GM18870 (cell line): ENCODE results near the gene FLVCR2.

Source experiments
- ATAC-seq: cut with Tn5 transposase; IDR thresholded peaks from one replicate; pipeline ENCODE4 v1.9.1; 2021; ENCODE audit warnings: moderate library complexity; ENCODE audit not compliant: unreplicated experiment

The FLVCR2 gene

GRCh38 chr14:75626863-75627262 lies 48.4 kb downstream of the FLVCR2 start:
- no peak for ATAC-seq

DNA sequence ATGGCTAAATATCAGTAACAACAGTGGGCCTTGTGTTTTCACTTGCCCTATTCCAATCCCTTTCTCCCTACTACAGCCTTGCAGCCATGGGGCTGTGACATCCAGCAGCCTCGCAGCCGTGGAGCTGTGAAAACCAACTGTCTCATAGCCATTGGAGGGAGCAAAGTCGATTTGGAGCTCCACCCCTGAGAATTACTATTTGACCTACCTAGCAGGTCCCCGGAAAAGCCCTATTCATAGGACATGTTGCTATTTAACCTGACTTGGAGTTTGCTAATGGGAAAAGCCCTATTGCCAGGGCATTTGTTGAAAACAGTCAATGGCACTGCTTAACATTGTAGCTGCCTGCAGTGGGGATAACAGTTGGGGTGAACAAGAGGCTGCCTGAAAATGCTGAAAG lies 49.0 kb downstream of the FLVCR2 start:
- no peak for ATAC-seq

GRCh38 chr14:75628816-75629215 lies 50.4 kb downstream of the FLVCR2 start:
- ATAC-seq: no peak

DNA sequence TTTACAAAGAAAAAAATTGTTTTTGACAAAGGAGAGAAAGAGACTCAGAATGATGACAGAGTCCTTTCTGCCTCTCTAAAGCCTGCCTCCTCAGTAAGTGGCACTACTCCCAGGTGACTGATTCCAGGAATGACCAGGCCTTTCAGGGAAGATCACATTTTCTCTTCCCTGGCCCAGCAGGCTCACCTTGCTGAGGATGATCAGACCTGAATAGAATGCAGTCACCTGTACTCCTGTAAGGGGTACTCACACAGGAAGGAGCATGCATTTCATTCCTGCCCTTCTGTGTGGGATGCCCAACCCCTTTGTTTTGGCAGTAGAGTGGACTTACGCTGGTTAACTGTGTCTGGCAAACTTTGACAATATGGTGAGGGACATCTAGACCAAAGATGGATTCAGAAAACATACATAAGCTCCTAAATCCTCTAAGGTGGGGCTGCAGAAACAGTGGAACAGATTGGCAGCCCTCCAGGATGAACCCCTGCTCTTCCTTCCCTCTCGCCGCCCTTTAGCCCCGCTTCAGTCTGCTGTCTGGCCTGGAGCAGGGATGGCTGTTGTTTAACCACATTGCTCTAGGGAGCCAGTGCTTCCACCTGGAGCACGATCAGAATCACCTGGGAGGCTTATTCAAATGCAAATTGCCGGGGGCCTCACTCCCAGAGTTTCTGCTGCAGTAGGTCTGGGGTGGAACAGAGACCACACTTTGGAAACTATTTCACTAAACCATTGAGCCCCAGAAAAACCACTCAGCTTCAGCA lies 52.5 kb downstream of the FLVCR2 start:
- no peak for ATAC-seq

DNA sequence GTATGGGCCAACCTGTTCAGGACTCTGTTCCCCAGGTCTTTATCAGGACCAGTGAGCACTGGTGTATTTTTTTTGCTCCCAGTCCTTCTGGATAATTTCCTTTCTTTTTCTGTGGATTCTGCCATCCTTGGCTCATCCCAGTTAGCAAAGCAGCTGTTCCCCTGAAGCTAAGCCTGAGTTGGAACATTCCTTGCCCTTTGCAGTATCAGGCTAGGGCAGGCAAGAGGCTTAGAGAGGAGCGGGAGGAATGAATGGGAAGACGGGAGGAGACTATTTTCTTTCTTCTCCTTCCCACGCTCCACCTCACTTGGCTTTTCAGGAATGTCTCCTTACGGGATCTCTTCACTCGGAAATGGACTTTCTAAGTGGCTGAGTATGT lies 53.0 kb downstream of the FLVCR2 start:
- ATAC-seq: no peak

DNA sequence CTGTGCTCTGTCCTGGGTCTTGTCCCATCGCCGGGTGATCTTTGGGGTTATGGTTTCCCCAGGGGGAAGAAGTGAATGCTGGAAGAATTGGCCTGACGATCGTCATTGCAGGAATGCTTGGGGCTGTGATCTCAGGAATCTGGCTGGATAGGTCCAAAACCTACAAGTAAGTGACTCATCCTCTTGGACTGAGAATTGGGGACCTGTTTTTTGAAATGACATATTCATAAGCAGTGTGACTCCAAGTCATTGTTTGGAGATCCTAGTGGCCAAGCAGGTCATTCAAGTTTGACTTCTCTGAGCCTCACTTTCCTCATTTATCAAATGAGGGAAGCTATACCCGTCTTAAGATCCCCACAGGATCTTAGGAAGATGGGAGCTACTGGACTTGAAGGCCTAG lies 56.4 kb downstream of the FLVCR2 start:
- no peak for ATAC-seq

DNA sequence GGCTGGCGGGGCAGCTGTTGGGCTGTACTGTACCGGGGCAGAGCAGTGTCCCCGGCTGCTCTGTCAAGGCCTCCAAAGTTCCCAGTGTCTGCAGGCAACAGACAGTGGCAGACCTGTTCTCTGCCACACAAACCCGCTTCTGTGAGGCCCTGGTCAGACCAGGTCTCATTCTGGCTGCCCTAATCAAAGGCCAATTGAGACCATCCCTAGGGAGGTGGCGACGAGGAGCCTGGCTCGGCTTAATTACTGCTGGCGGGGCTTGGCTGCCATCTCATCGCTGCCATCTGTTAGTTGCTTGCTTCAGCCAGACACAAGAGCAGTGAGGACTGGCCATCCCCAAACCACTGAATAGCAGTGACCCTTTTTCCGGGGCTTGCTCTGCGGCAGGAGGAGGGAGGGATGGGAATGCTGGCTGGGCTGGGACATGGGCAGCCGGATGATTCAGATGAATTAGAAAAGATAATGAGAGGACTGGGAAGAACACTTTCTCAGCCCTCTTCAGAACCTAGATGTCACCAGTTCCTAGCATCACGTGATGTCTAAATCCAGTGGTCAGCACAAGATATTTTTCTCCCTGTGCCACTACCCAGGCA lies 57.8 kb downstream of the FLVCR2 start:
- ATAC-seq: no peak

- no peak for ATAC-seq
These were observed 62.5 kb downstream of the FLVCR2 start for GRCh38 chr14:75640876-75641275.

DNA sequence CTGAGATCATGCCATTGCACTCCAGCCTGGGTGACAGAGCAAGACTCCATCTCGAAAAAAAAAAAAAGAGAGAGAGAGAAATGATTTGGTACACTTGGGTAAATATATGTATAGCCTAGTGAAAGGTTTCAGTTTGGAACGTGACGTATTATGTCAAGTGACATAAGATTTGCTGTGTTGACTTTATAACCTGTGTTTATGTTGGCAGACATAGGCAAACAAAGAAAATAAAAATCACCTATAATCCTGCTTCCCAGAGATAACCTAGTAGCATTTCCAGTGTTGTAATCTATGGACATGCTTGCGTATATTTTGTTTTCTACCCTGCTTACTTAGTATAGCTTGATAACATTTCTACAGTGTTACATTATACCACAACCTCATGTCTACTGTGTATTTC lies 65.6 kb downstream of the FLVCR2 start:
- no peak for ATAC-seq

DNA sequence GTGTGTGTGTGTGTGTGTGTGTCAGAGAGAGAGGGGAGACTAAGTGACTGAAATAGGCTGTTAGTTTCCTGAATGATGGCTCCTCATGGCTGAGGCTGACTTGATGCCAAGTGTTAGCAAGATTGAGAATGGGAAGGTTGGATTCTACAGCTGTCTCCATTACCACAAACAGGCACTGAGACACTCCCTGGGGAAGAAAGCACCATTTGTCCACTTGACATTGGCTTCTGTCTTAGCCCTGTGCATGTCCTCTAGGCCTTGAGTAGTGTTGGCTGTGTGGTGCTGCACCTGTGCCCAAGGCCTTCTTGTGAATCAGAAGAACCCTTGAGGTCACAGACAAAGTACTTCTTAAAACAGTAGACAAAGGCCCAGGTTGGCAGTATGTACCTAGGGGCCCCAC lies 66.6 kb downstream of the FLVCR2 start:
- no peak for ATAC-seq

GRCh38 chr14:75646762-75647161 lies 68.3 kb downstream of the FLVCR2 start:
- ATAC-seq: no peak

DNA sequence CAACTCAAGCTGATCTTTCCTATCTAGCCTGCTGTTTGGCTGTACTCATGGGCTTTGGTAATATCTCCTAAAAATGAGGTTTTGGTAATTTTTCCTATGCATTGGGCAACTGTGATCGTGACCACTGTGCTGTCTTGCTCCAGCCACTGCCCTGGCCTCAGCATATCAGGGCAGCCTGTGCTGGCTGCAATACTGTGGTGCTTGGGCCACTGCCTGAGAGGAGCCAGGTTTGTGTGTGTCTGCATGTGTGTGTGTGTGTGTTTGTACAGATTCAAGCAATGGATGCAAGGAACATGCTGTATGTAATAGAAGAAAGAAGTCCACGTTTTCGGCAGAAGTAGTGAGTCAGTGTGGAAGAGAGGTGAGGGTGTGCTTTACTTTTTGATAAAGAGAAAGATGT lies 69.2 kb downstream of the FLVCR2 start:
- ATAC-seq: no peak

DNA sequence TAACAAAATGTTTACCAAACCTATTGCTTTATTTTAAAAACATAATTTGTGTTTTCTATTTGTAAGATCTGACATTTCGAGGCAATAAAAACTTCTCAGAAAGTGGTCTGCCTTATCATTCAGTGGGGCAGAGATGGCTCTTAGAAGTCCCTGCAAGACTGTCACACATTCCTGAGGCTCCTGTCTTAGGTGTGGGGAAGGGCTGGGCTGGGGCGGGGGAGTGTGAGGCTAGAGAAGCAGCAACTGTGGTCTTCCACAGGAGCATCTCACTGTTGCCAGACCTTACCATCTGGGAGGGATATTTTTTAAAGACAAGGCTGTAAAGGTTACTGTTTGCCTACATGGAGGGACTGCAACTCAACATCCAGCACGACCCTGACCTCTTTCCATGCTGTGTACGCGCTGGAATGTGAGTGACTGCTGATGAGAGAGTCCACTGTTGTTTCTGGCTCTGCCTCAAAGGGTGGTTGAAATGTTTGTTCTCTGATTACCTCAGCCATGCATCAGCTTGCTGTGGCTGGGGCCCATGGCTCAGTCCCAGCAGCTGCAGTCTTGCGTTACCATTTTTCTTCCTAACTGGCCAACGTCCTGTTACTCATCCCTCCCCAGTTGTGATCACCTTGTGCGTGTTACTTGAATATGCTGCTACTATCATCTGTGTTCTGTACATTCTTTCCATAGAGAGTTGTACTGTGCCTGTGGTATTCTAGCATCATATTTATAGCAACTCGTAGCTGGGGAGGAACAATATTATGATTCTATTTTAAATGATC lies 69.8 kb downstream of the FLVCR2 start:
- ATAC-seq: no peak

DNA sequence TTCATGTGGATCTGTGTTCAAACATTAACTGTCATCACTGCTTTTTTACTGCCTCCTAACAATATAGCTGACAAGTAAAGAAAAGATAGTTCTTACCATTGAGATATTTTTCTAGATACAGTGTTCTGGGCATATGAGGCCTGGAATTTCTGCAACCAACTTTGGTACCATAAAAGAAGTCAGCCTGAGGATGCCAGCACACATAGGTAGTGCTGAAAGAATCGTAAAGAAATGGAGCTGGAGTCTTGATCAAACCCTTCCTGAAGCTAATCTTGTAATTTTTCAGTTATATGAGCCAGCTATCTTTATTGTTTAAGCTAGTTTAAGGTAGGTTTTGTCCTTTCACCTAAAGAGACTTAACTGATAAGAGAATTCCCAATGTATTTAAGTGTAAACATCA lies 70.9 kb downstream of the FLVCR2 start:
- ATAC-seq: no peak

DNA sequence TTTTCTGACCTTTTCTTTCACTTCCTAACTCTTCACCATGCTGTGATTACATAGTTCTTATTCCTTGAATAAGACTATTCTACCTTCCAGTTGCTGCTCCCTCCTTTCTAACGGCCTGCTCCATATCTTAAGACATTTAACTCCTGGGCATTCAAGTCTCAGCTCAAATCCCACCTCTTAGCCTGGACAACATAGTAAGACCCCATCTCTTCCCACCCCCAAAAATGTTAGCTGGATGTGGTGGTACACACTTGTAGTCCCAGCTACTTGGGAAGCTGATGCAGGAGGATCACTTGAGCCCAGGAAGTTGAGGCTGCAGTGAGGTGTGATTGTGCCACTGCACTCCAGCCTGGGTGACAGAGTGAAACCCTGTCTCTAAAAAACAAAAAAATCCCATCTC lies 71.4 kb downstream of the FLVCR2 start:
- no peak for ATAC-seq

DNA sequence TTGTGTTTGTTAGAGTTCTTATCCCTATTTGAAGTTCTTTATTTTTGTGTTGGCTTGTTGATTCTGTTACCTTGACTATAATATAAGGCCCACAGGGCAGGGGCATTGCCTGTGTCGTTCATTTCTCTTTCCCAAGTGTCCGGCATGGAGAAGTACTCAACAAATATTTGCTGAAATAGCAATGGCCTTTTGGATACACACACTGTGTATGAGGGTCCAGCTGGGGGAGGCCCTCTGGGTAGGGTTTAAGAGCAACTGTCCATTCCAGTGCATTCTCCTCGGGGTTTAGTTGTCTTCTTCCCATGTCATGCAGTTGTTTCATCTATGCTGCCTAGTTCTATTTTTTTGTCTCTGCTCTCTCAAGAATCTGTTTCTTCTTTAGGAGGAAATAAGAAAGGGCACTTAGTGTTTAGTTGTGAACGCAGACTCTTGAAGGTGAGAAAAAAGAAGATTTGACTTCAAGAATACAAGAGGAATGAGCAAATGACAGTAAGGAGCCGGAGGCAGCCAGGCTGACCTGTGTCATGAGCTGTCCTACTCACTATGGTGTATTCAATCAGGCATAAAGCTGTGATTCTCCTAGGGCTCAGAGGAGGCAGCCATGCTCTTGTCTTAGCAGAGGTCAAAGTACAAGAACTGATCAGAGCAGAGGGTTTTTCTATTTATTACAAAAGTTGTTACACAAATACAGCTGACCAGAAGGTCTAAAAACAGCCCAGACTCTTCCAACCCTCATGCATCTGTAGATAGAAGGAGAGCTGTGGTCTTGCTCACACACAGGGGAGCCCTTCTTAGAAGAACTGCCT lies 72.0 kb downstream of the FLVCR2 start:
- ATAC-seq: no peak

DNA sequence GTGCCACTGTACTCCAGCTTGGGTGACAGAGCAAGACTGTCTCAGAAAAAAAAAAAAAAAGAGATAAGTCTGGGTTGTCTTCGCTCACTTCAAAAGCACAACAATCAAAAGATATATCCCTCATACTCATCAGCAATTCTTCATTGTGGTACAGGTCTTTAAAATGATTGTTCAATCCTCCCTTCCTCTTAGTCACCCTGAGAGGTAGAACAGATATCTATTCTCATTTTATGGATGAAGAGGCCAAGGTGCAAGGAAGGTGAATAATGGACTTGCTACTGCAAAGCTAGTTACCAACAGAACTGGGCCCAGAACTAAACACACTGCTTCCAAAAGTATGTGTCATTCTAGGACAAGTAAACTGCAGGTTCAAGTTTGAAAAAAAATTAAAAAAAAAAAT lies 75.1 kb downstream of the FLVCR2 start:
- ATAC-seq: no peak

DNA sequence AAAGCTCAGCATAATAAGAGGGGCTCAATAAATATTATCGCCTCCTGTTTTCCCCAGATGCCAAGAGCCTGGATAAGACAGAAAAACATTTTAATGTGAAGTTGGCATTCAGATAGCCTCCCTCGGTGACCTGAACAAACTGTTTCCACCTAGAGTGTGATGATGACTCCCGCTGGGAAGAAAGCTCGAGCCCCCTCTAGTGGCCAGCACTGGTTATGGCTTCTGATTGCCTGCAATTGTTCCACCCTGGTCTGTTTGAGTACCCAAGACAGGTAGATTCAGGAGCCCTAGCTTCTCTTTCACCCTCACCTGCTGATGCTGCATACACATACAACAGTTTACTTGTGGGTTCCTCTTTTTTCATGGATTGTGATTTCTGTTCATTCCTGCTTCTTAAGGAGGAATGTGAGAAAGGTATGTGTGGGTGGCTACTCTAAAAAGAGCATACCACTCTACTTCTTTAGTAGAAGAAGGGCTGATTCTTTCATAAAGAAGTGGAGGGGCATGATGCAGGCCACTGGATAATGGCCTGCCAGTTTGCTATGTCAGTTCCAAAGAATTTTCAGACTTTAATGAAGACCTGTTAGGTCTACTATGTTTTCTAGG lies 75.8 kb downstream of the FLVCR2 start:
- ATAC-seq: peak; percentile 57

DNA sequence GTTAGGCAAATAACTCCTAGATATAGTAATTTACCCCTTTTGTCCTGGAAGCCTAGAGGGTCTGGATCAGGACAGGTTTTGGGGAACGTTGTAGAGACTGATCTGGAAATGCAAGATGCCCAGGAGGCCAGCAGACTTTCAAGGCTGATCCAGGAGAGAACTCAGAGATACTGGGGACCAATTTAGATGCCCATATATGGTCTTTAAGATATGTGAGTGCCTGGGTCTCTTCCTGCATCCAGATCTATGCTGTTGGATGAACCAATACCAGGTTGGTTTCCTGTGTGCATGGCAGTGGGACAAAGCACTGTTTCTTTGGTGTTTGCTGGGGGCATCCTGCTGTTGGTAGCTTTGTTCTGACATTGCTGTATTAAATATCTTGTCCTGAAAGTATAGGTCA lies 76.8 kb downstream of the FLVCR2 start:
- ATAC-seq: no peak

GRCh38 chr14:75657331-75657730 lies 78.9 kb downstream of the FLVCR2 start:
- no peak for ATAC-seq

GRCh38 chr14:75658957-75659356 lies 80.5 kb downstream of the FLVCR2 start:
- ATAC-seq: no peak
